GM23248 (cell line): ENCODE measurements around the gene PID1.

Experiments
- EZH2 ChIP-seq: fragments of 200-600 bp; sonication (generic); IDR thresholded peaks from 2 replicates; pipeline ENCODE4 v1.6.1; 2018; ENCODE audit warnings: antibody characterized with exemption, mild to moderate bottlenecking; ENCODE audit not compliant: insufficient read depth, poor library complexity, severe bottlenecking
- EZH2phosphoT487 ChIP-seq: fragments of 200-600 bp; sonication (generic); IDR thresholded peaks from 2 replicates; pipeline ENCODE4 v1.6.1; 2018; ENCODE audit warnings: antibody characterized with exemption, moderate library complexity, mild to moderate bottlenecking, low read depth; ENCODE audit not compliant: insufficient read depth

- TF ChIP-seq EZH2phosphoT487 = no peak
- TF ChIP-seq EZH2 = no peak
Observed at GRCh38 chr2:229118336-229118735, 152.8 kb downstream of the PID1 start.
